Skin of body (tissue), 3 donors: ENCODE results near the gene ZNF280D. TPM values are rescaled to one million over a fixed set of nuclear protein-coding genes. Genes with fewer than 3 reads are reported as not detected.

Experiments
- DNase-seq: peaks from one replicate; lab custom pipeline; 2025; lab: John Stamatoyannopoulos, UW
- small RNA-seq: library from RNA; depleted of rRNA; stranded (forward); fragments of <200 nt; gene quantifications from one replicate; pipeline ENCODE3, GENCODE V24; 2014; ENCODE audit warnings: low replicate concordance
- total RNA-seq: library from RNA; depleted of rRNA; stranded (reverse); fragments of >200 nt; gene quantifications from one replicate; pipeline ENCODE4 v1.2.3, GENCODE V29; 2014

ZNF280D gene
- total RNA-seq, 1 donor from 2014 or later: 69.0 TPM

- DNase-seq: no peak
These were observed 93.7 kb downstream of the ZNF280D start for GRCh38 chr15:56639631-56640030.

DNA sequence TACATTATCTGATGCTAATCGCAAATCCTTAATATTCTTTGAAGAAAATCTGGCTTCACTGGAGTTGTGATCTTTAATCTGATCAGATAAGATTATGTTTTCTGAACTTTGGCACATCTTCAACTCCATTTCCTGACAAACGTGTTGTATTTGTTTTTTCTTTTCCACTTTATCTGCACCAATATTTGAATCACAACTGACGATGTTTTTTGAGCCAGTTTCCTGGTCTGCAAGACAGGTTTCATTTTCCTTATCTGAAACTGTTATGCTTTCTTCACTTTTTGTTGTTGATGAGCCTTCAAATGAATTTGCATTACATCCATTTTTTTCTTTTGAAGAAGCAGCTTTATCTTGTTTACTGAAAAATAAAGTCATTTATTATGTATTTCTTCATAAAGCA, 101.5 kb downstream of the ZNF280D start:
- no peak for DNase-seq

DNA sequence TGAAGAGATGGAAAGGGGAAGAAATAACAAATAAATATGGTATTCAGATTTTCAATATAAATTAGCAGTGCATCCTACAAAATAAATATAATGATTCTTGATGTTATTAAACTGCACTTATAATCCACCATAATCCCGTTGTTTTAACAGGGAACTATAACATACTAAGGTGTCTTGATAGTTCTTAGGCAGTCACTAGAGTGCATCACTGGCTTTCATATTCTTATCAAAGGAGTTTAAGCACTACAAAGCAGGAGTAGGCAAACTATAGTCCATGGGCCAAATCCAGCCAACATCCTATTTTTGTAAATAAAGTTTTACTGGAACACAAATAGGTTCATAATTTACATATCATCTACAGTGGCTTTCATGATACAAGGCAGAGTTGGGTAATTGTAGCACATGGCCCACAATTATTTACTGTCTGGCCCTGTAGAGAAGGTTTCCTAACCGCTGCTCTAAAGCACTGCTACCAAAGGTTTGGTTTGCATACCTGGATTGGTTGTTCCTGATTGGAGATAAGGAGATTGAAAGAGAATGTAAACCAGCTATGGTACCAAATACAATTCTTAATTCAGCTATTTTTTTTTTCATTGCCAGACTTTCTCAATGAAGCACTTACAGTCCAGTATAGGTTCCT, 104.3 kb downstream of the ZNF280D start:
- DNase-seq: no peak

DNA sequence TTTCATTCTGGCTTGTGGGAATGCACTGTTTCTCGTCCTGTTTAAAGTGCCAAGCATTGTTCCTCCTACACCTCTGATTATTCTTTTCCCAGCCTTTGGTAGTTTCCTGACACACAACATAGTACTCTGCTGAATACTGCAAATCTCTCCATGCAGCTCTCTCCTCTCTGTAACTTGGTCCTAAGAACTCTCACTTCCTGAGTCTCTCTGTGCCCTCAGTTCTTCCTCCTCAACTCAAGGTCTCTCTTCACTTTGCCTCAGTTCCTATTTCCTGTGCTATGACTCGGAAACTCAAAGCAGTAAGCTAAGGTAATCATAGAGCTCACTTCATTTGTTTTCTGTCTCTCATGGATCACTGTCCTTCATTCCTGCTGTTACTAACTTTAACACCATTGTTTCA, 113.4 kb downstream of the ZNF280D start:
- no peak for DNase-seq

DNA sequence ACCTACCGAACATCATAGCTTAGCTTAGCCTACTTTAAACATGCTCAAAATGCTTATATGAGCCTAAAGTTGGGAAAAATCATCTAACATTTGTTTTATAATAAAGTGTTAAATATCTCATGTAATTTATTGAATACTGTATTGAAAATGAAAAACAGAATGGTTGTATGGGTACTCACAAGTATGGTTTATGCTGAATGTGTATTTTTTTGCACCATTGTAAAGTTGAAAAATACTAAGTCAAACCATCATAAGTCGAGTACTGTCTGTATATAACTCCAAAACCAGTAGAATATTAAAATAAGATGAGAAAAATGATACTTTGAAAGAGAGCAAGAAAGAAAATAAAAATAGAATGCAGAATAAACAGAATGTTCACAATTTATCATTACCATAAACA, 115.7 kb downstream of the ZNF280D start:
- no peak for DNase-seq

GRCh38 chr15:56616551-56616950, 116.8 kb downstream of the ZNF280D start:
- no peak for DNase-seq

GRCh38 chr15:56613811-56614210, 119.5 kb downstream of the ZNF280D start:
- no peak for DNase-seq

DNA sequence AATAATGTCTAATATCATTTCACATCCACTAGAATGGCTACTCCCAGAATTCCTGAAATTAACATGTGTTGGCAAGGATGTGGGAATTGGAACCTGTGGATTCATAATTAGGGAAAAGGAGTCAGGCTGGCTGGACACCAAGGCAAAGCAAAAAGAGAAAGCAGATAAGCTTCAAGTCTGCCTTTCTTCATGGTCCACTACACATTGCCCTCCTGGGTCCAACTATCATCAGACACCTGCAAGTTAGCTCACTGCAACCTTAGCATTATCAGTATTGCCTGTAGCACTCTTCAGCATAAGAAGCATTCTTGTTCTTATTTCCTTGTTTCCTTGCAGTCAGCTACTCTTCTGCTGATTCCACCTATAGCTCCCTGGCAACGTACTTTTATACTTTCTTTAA, 124.3 kb downstream of the ZNF280D start:
- no peak for DNase-seq

GRCh38 chr15:56608140-56608778, 125.0 kb downstream of the ZNF280D start:
- no peak for DNase-seq

DNA sequence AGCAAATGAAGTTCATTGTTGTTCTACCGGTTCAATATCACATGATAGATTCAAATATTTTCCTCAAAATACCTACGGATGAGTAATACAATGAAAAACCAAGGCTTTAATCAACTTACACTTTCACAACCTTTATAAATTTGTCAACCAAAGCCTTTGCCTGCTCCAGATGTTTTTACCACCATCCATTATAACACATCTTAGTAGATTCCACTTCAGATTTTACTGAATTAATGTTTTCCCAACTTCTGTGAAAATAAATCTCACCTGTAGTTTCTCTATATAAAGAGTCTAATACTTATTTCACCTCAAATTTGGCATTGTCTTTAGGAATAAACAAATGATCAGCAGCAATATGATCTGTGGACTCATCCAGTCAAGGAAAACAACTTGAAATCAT, 131.1 kb downstream of the ZNF280D start:
- DNase-seq: no peak

DNA sequence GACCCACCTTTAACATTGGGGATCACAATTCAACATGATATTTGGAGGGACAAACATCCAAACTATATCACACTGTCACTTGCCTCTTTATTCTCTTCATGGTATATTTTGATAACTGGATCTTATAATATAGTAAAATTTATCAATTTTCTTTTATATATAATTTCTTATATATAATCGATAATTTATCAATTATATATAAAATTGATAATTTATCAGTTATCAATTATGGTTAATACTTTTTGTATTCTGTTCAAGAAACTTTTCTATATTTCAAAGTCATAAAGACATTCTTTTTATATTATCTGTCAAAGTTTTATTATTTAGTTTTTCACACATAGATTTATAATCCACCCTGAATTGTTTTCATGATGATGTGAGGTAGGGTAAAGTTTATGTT, 132.9 kb downstream of the ZNF280D start:
- DNase-seq: no peak

- no peak for DNase-seq
These were observed 134.3 kb downstream of the ZNF280D start for GRCh38 chr15:56598991-56599390.

GRCh38 chr15:56587686-56588085, 145.6 kb downstream of the ZNF280D start:
- no peak for DNase-seq

DNA sequence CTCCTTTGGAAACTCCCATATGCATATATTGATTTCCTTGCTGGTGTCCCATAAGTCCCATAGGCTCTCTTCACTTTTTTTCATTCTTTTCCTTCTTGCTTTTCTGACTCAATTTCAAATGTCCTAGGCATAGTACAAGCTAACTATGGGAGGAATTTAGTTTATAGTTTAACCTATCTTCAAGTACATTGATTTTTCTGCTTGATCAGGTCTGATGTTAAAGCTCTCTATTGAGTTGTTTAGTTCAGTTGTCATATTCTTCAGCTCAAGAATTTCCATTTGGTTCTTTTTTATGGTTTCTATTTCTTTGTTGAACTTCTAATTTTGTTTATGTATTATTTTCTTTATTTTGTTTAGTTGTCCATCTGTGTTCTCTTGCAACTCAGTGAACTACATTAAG, 147.1 kb downstream of the ZNF280D start:
- no peak for DNase-seq

DNA sequence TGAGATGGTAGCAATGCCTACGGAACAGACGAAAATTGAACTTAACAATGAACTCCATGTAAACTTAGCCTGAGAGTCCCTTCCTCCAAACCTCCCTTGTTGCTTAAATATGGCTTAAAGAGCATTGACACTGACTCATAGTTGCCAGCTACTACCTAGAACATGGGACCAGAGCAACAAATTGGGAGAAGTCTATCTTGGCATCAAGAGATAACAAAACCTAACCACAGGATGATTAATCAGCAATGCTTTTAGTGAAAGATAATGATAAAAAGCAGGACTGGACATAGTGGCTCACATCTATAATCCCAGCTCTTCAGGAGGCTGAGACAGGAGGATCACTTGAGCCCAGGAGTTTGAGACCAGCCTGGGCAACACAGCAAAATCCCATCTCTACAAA, 150.5 kb downstream of the ZNF280D start:
- DNase-seq: no peak

Small RNAs within 50 kb of the gene (small RNA-seq; reads per million reads assigned to genes)
- gene RF00019: not detected

Other genes starting within 250 kb of the ZNF280D start
- 184 TPM for gene TCF12, start 185.1 kb upstream of the ZNF280D start, total RNA-seq